ENCODE data around the gene UBAP2L.
"Not testable (repeated sequence)": the region's sequence is repeated elsewhere in the genome, so short reads cannot be mapped to it uniquely, and the experiment has no call there.

The UBAP2L gene

GRCh38 chr1:154240294-154240833, 19.6 kb downstream of the UBAP2L start:
- DNase-seq (ENCODE audit: low read depth), result no peak

DNA sequence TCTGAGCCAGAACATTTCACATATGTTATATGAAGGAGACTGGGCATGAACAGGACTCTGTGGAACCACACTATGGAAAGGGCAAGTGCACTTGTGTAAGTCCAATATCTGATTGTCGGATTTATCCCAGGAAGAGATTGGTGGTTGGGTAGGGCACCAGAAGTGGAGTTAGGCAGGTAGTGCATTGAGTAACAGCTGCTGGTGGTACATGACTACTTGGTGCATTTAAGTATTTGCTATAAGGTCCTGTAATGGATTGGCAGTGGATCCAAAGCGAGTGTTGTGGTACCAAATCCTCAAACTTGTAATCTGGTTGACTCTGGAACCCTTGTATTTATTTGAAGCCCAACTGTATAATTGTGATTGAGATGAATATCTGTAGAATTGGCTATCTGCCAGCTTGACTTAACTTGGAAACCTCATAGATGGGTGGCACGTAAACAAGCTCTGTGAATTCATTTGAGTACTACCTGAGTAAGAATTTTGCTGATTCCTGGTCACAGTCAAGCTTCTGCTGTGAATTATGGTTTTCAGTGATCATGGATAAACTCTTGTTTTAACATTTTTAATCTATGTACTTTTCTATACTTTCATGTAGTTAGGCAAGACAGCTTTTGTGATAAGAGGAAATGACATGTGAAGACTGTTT, 21.1 kb downstream of the UBAP2L start:
- no peak for DNase-seq (ENCODE audit: low read depth)

- DNase-seq (ENCODE audit: low read depth), result no peak
Measured at GRCh38 chr1:154253671-154254070, 32.9 kb downstream of the UBAP2L start.

DNA sequence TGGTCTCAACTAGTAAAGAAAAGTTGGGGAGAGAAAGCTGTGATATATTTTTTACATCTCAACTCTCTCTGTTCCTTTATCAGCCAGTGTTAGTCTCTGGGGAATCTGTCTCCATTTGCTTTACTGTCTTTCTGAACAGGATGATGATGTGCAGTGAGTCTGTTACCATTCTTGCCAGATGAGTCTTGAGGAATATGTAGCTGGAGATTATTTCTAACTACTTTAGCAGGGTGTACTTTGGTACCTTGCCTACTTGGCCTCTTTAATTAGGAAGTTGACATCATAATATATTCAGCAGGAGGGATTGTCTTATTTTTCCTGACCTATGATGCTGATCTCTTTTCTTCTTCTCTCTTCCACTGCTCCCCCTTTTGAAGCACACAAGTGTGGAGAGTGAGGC, 35.9 kb downstream of the UBAP2L start:
- DNase-seq (ENCODE audit: low read depth), result no peak

DNA sequence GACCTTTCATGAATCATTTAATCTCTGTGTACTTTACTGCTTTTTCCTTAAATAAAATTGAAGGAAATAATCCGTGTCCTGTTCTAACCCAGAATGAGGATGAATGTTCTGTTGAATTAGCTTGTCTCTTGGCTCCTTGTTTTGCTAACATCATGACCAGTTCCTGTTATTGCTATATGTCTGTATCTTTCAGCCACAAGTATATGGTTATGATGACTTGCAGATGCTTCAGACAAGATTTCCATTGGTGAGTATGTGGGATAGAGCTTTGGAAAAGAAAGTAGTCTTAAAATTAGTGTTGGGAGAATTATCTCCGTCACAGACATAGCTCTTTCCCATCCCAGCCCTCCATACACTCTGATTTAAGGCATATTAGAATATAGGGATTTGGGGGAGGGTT, 38.0 kb downstream of the UBAP2L start:
- DNase-seq (ENCODE audit: low read depth), result no peak

GRCh38 chr1:154260127-154260526, 39.4 kb downstream of the UBAP2L start:
- no peak for DNase-seq (ENCODE audit: low read depth)

GRCh38 chr1:154263465-154264332, 42.9 kb downstream of the UBAP2L start:
- no peak for DNase-seq (ENCODE audit: low read depth)

DNA sequence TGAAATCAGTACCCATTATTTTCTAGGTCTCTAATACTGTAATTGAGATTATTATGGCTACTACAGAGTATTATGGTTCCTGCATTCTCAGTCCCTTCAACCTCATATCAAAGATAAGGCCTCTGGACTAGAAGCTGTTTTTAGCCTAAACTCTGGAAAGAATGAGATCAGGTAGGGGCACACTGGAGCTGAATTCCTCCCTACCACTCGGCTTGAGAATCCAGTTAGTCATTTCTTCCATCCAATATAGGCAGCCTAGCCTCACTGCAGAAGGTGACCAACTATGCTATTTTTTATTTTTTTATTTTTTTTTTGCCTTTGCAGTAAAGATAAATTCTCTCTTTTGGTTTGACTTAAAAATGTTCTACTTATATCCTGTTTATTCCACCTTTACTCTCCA, 43.7 kb downstream of the UBAP2L start:
- DNase-seq (ENCODE audit: low read depth), result no peak

- DNase-seq (ENCODE audit: low read depth), result no peak
Measured at GRCh38 chr1:154265586-154265985, 44.8 kb downstream of the UBAP2L start.

DNA sequence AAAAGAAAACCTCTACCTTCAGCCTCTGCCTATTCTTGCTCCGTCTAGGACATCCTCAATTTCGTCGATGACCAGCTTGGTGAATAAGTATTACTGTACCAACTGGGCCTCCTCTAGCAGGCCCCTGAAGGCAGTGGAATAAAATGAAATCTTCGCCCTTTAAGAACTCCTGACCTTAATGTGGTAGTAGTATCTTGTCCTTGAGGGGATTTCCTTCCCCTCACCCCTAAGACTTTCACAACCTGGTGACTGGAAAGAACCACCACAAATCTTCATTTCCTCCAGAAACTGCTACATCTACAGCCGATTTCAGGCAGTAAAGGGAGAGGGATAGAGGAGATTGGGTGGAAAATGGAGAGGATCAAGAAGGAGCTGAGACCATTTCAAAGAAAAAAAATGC, 50.1 kb downstream of the UBAP2L start:
- no peak for DNase-seq (ENCODE audit: low read depth)

- DNase-seq (ENCODE audit: low read depth), result peak; percentile 97
Measured at GRCh38 chr1:154272217-154272998, 51.7 kb downstream of the UBAP2L start, which contains the start of gene HAX1. Gene HAX1 (plus strand): TSS chr1:154272629. CDS start chr1:154272724, 95 bp downstream.

- no peak for DNase-seq (ENCODE audit: low read depth)
Measured at GRCh38 chr1:154272999-154273563, 52.3 kb downstream of the UBAP2L start.

DNA sequence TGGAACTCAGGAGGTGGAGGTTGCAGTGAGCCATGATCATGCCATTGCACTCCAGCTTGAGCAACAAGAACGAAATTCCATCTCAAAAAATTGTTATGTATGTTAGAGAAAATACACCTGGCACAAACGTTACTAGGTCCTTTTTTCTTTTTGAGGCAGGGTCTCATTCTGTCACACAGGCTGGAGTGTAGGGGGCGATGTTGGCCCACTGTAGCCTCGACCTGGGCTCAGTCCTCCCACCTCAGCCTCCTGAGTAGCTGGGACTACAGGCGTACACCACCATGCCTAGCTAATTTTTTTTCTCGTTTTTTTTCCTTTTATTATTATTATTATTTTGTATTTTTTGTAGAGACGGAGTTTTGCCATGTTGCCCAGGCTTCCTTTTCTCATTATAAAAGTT, 56.0 kb downstream of the UBAP2L start:
- peak; percentile 21 for DNase-seq (ENCODE audit: low read depth)

DNA sequence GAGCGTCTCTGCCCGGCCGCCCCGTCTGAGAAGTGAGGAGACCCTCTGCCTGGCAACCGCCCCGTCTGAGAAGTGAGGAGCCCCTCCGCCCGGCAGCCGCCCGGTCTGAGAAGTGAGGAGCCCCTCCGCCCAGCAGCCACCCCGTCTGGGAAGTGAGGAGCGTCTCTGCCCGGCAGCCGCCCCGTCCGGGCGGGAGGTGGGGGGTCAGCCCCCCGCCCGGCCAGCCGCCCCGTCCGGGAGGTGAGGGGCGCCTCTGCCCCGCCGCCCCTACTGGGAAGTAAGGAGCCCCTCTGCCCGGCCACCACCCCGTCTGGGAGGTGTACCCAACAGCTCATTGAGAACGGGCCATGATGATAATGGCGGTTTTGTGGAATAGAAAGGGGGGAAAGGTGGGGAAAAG, 66.8 kb downstream of the UBAP2L start:
- DNase-seq (ENCODE audit: low read depth), result not testable (repeated sequence)

GRCh38 chr1:154288661-154289060, 67.9 kb downstream of the UBAP2L start:
- DNase-seq (ENCODE audit: low read depth), result no peak

GRCh38 chr1:154290921-154291320, 70.2 kb downstream of the UBAP2L start:
- DNase-seq (ENCODE audit: low read depth), result no peak

DNA sequence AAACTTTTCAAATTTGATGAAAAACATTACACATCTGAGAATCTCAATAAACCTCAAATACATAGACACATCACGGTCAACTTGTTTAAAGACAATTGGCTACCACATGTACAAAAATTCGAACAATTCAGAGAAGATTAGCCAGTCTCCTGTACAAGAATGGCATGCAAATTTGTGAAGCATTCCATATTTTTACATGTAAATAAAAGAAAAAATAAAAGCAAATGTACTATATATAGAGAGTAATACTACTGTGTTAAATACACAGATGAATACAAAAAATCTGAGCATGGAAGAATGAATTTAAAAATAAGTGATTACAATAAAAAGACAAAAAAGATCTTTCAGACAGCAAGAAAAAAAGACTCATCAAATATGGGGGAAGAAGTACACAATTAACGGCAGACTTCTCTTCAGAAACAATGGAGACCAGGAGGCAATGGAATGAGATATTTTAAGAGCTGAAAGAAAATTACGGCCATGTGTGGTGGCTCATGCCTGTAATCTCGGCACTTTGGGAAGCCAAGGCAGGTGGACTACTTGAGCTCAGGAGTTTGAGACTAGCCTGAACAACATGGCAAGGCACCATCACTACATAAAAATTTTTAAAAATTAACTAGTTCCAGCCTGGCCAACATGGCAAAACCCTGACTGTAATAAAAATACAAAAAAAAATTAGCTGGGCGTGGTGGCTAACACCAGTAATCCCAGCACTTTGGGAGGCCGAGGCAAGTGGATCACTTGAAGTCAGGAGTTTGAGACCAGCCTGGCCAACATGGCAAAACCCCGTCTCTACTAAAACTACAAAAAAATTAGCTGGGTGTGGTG, 74.9 kb downstream of the UBAP2L start:
- DNase-seq (ENCODE audit: low read depth), result no peak

- DNase-seq (ENCODE audit: low read depth), result no peak
Measured at GRCh38 chr1:154301582-154301981, 80.8 kb downstream of the UBAP2L start.

DNA sequence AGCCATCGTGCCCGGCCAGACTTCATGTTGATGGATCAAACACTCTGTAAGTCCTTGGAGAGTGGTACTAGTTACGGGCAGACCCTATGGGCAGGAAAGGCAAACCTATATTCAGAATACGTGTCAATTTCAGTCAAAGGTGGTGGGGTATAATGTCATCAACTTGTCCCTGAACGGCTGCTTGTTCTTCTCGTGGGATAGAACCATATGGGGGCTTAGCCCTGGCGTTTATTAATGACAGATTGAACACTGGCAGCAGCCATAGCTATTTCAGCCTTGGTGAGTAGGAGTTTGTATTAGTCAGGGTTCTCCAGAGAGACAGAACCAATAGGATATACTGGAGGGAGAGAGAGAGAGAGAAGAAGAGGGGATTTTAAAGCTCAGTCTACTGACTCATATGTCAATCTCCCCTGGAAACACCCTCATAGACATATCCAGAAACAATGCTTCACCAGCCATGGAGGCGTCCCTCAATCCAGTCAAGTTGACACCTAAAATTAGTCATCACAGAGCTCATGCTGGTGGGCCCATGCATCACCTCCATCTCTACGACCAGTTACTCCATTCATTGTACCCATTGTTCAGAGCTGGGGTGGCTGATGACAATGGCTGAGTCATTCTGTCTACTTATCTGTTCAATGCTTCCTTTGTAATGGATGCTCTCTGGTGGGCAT, 84.0 kb downstream of the UBAP2L start:
- no peak for DNase-seq (ENCODE audit: low read depth)

- no peak for DNase-seq (ENCODE audit: low read depth)
Measured at GRCh38 chr1:154306151-154306550, 85.4 kb downstream of the UBAP2L start.
